Adrenal gland (tissue), 19 donors: Measurements from ENCODE around the gene CLEC3A. TPM values are rescaled to one million over a fixed set of nuclear protein-coding genes. Genes with fewer than 3 reads are reported as not detected.

ENCODE experiments used
- DNase-seq, 7 donors: peaks; one replicate each; pipeline ENCODE4 v3.0.0-alpha.2; 2019 to 2020
- H3K27ac ChIP-seq, 5 donors: fragments of 200-600 bp; sonication (generic) in 4 of 5; 1 replicate in 3 of 5; 2 replicates in 2 of 5; pipeline versions ENCODE4 v1.5.1 to v1.8.0; 2016 to 2020; ENCODE audit warnings: mild to moderate bottlenecking in 1 of 5
- H3K27me3 ChIP-seq: fragments of 200-600 bp; 2 replicates; pipeline ENCODE4 v1.8.0; 2021
- H3K36me3 ChIP-seq, 2 donors: fragments of 200-600 bp; replicated peaks in 1 of 2; 1 replicate in 1 of 2; 2 replicates in 1 of 2; pipeline versions ENCODE4 v1.5.1 to v1.8.0; 2018 to 2022
- H3K4me1 ChIP-seq, 2 donors: fragments of 200-600 bp; replicated peaks in 1 of 2; 1 replicate in 1 of 2; 2 replicates in 1 of 2; pipeline versions ENCODE4 v1.5.1 to v1.8.0; 2018 to 2021
- H3K4me3 ChIP-seq, 4 donors: fragments of 200-600 bp; sonication (generic) in 3 of 4; one replicate each; pipeline ENCODE4 v1.5.1; 2016 to 2018
- H3K9me3 ChIP-seq, 3 donors: fragments of 200-600 bp; sonication (generic) in 1 of 3; replicated peaks in 1 of 3; 1 replicate in 2 of 3; 2 replicates in 1 of 3; pipeline versions ENCODE4 v1.5.1 to v1.8.0; 2016 to 2021
- POLR2A ChIP-seq, 2 donors: fragments of 450-650 bp; IDR thresholded peaks; one replicate each; pipeline ENCODE4 v1.6.1; 2017; ENCODE audit warnings: antibody characterized with exemption in 2 of 2, mild to moderate bottlenecking in 2 of 2, moderate library complexity in 1 of 2
- WGBS, 4 donors: extraction: QIAGEN DNeasy Blood & Tissue Kit in 2 of 4; methylation state at CpG; one replicate each; pipeline versions ENCODE4 v1.1.5 to v1.1.7; 2013 to 2017; 5-methylcytosine and 5-hydroxymethylcytosine counted together
- intact Hi-C, 2 donors: fragments of 100-400 bp; cut with DNase I; formaldehyde crosslinking; loops; one replicate each; pipeline versions ENCODE4 v1.14.1 to v1.15.0; 2022 to 2023
- long read RNA-seq, 10 donors: library from polyadenylated mRNA in 3 of 10; unstranded in 2 of 10; stranded (forward) in 1 of 10; transcript quantifications; one replicate each; pipeline ENCODE4 v2.0.0 and lab custom pipeline, GENCODE V29; 2021 to 2026
- polyA plus RNA-seq, 3 donors: library from polyadenylated mRNA; stranded (reverse); fragments of 200-250 nt in 2 of 3; fragments of 350-450 nt in 1 of 3; fragmentation: Illumina TruSeq in 1 of 3; extraction: RNeasy Lipid Tissue Mini Kit (QIAGEN cat#74804) in 1 of 3; gene quantifications; one replicate each; pipeline ENCODE4 v1.2.3, GENCODE V29; 2013 to 2014
- total RNA-seq, 9 donors: library from RNA; depleted of rRNA in 4 of 9; stranded (reverse); fragments of >200 nt in 4 of 9; fragments of 120-200 nt in 1 of 9; fragmentation: NEBNext Ultra II Directional in 1 of 9; extraction: Animal tissue kit (Norgen Biotek cat#: 25700) in 1 of 9; gene quantifications; one replicate each; pipeline versions ENCODE4 v1.1.0 to v1.2.4, GENCODE V29; 2013 to 2023
- TF ChIP-seq, protein P1 (sequence below), 6 experiments: fragments of 450-650 bp in 4 of 6; fragments of 200-600 bp in 2 of 6; sonication (generic) in 1 of 6; IDR thresholded peaks; 1 replicate in 5 of 6; 2 replicates in 1 of 6; pipeline versions ENCODE4 v1.5.1 to v1.8.0; 2016 to 2021; ENCODE audit warnings: antibody characterized with exemption in 6 of 6, mild to moderate bottlenecking in 2 of 6, moderate library complexity in 1 of 6
- donor health status: healthy with polysubstance abuse.
- donor health status: Bipolar disorder and iron deficiency.
- donor health status: DM: yes; HTN: yes; CAD: no.
- donor health status: DM: no; HTN: no; CAD: no.
- donor health status: DM: no; HTN: no; CAD: no.
- donor health status: DM: yes; HTN: yes; CAD: no.

Gene CLEC3A, protein sequence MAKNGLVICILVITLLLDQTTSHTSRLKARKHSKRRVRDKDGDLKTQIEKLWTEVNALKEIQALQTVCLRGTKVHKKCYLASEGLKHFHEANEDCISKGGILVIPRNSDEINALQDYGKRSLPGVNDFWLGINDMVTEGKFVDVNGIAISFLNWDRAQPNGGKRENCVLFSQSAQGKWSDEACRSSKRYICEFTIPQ
- not detected for total RNA-seq
- not detected for polyA plus RNA-seq
- long read RNA-seq, donor 1, result 0 reads
- long read RNA-seq, donor 2, result 0 reads
- long read RNA-seq, donor 3, result 0 reads
- long read RNA-seq, donor 4, result 0 reads
- long read RNA-seq, donor 5, result 0 reads
- long read RNA-seq, donor 6, result 0 reads
- long read RNA-seq, donor 7, result 0 reads
- long read RNA-seq, donor 8, result 0 reads
- long read RNA-seq, donor 9, result 0 reads
- long read RNA-seq, donor 10, result 0 reads

GRCh38 chr16:78022347-78023060 is at the start of gene CLEC3A:
Gene CLEC3A, plus strand, starts transcription at chr16:78022548. Its CDS starts 79 bp downstream, at chr16:78022627.
- Histone ChIP-seq H3K9me3 (no peaks in the 10 kb centered on the region), H3K4me1 (no peaks in the 10 kb centered on the region), H3K36me3 (no peaks in the 10 kb centered on the region), H3K27ac (no peak within 1 kb of the TSS), H3K27me3 (peaks cover 3% of the 10 kb centered on the region), H3K4me3 (no peak within 1 kb of the TSS)
- 45 to 55% (median 48%) methylated on average over 5 of the region's 5 CpGs for WGBS, 4 donors
- TF ChIP-seq, protein P1, sequence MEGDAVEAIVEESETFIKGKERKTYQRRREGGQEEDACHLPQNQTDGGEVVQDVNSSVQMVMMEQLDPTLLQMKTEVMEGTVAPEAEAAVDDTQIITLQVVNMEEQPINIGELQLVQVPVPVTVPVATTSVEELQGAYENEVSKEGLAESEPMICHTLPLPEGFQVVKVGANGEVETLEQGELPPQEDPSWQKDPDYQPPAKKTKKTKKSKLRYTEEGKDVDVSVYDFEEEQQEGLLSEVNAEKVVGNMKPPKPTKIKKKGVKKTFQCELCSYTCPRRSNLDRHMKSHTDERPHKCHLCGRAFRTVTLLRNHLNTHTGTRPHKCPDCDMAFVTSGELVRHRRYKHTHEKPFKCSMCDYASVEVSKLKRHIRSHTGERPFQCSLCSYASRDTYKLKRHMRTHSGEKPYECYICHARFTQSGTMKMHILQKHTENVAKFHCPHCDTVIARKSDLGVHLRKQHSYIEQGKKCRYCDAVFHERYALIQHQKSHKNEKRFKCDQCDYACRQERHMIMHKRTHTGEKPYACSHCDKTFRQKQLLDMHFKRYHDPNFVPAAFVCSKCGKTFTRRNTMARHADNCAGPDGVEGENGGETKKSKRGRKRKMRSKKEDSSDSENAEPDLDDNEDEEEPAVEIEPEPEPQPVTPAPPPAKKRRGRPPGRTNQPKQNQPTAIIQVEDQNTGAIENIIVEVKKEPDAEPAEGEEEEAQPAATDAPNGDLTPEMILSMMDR (IDR thresholded peaks at IDR 0.05), result no peak
- TF ChIP-seq POLR2A (IDR thresholded peaks at IDR 0.05), result no peak
- intact Hi-C loops, result no loop called here
- no peak for DNase-seq

GRCh38 chr16:77974883-77975282 is 47.5 kb upstream of the CLEC3A start:
- TF ChIP-seq, protein P1 (IDR thresholded peaks at IDR 0.05), result no peak
- TF ChIP-seq POLR2A (IDR thresholded peaks at IDR 0.05), result no peak
- Histone ChIP-seq H3K4me3 (no peak overlapping the region), H3K27ac (no peak overlapping the region), H3K9me3 (no peaks in the 10 kb centered on the region), H3K4me1 (peaks cover 0 to 8% of the 10 kb centered on the region in 2 donors), H3K36me3 (no peaks in the 10 kb centered on the region), H3K27me3 (no peaks in the 10 kb centered on the region)
- intact Hi-C loops, result loop anchor here (10.0 kb wide), 2 partner anchors 190 to 300 kb away; partner anchors contain the start of gene VAT1L (in 1 of the 2)
- 81 to 92% (median 88%) methylated on average over 5 of the region's 5 CpGs for WGBS, 4 donors
- no peak for DNase-seq

DNA sequence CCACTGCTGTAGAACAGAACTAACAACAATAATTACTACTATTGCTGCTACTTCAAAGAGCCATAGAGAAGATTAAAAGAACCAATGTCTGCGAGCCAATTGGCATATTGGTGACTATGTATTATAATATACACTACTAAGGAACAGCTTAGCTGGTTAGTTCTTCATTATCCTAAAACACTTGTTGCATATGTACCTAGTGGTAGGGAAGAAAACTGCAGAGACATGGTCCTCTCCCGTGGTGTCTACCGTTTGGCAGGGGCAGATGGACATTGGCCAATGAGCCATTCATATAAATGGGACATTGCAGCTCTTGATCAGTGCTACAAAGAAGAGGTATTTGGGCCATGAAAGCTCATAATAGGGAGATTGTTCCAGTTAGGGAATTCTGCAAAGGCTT is 46.4 kb upstream of the CLEC3A start:
- intact Hi-C loops, result loop anchor here (10.0 kb wide), 2 partner anchors 191 to 301 kb away; partner anchors contain the start of gene VAT1L (in 1 of the 2)
- H3K27ac ChIP-seq, result no peak overlapping the region
- H3K9me3 ChIP-seq, result no peaks in the 10 kb centered on the region
- WGBS, 4 donors, result 55 to 91% (median 76%) methylated on average over 3 of the region's 3 CpGs
- TF ChIP-seq POLR2A (IDR thresholded peaks at IDR 0.05), result no peak
- TF ChIP-seq, protein P1 (IDR thresholded peaks at IDR 0.05), result no peak
- H3K27me3 ChIP-seq, result no peaks in the 10 kb centered on the region
- peaks cover 0 to 6% of the 10 kb centered on the region in 2 donors for H3K4me1 ChIP-seq
- no peak overlapping the region for H3K4me3 ChIP-seq
- DNase-seq, result no peak
- H3K36me3 ChIP-seq, result no peaks in the 10 kb centered on the region

DNA sequence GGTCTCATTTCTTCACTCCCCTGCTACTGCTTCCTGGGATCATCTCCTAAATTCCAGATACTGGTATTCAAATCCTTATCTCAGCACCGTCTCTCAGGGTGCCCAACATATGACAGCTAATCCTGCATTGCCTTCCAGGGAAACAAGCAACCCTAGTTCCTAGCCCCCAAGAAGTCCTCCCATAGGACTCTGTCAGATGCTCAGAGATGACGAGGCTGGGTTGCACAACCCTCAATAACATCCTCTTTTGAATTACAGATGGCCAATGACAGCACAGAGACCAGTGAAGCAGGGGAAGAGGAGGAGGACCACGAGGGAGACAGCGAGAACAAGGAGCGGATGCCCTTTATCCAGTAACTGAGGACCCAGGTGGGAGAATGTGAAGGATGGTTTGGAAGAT is 45.0 kb upstream of the CLEC3A start:
- Histone ChIP-seq H3K4me1 (no peaks in the 10 kb centered on the region), H3K36me3 (no peaks in the 10 kb centered on the region), H3K4me3 (no peak overlapping the region), H3K9me3 (no peaks in the 10 kb centered on the region), H3K27me3 (no peaks in the 10 kb centered on the region), H3K27ac (no peak overlapping the region)
- DNase-seq, result no peak
- WGBS, 4 donors, result 83 to 90% (median 86%) methylated on average over 5 of the region's 5 CpGs
- intact Hi-C loops, result loop anchor here (10.0 kb wide), 2 partner anchors 193 to 303 kb away; partner anchors contain the start of gene VAT1L (in 1 of the 2)
- no peak for TF ChIP-seq POLR2A (IDR thresholded peaks at IDR 0.05)
- TF ChIP-seq, protein P1 (IDR thresholded peaks at IDR 0.05), result no peak
